GM03348 (cell line): ENCODE data around the gene P4HB.
A peak's percentile ranks its signal among the peaks of the same experiment; 100 is the strongest.

Experiments used
- DNase-seq: peaks from one replicate; pipeline ENCODE4 v3.0.0; 2012; ENCODE audit warnings: low spot score

Gene P4HB

DNA sequence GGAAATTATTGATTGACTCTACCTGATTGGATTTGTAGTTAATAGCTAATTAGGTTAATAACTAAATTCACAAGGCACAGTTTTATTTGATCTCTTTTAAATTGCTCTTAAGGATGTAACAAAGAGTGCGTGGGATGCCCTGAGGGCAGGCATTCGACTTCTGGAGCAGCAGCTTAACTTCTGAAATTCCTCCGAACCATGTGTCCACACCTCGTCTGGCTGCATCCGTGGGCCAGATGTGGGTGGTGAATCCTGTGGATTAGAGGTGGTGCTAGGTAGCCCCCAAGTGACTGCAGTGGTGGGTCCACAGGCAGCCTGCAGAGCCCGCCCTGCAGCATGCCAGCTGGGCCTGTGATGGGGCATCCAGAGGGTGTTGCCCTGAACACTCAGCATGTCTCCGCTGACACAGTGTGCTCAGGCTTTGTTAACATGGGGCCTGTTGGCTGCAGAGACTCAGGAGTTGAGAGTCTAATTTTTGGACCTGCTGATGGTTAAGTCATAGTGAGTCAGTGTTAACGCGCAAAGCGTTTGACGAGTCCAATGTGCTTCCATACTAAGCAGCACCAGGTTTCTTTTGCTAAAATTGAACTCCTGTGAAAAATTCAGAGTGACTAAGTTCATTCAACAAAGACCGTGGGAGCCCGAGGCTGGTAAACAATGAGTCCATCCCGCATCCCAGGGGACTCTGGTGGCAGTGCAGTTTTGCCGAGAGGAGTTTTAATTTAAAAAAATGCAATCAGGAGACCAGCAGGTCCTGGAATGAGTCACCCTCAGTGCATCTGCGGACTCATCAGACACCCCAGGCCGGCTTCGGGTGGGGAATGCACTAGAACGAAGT lies 37.9 kb upstream of the P4HB start:
- DNase-seq, result peak; percentile 73

DNA sequence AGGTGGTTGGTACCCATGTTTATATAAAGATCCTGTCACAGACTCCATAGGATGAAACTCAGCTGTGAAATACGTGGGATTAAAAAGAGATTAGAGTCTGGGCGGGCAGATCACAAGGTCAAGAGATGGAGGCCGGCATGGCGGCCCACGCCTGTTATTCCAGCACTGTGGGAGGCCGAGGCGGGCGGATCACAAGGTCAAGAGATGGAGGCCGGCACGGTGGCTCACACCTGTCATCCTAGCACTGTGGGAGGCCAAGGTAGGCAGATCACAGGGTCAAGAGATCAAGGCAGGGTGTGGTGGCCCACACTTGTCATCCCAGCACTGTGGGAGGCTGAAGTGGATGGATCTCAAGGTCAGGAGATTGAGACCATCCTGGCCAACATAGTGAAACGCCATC lies 35.1 kb upstream of the P4HB start:
- no peak for DNase-seq

DNA sequence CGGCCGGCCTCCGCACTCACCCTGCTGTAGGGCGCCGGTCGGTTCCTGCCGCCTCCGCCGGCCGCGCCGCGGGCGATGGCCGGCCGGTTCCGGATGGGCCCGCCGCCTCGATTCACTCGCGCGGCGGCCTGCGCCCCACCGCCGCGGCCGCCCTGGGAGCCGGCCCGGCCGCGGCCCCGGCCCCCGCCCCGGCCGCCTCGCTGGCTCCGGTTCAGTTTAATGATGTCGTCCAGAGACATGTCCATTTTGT lies 30.9 kb upstream of the P4HB start:
- DNase-seq, result no peak

DNA sequence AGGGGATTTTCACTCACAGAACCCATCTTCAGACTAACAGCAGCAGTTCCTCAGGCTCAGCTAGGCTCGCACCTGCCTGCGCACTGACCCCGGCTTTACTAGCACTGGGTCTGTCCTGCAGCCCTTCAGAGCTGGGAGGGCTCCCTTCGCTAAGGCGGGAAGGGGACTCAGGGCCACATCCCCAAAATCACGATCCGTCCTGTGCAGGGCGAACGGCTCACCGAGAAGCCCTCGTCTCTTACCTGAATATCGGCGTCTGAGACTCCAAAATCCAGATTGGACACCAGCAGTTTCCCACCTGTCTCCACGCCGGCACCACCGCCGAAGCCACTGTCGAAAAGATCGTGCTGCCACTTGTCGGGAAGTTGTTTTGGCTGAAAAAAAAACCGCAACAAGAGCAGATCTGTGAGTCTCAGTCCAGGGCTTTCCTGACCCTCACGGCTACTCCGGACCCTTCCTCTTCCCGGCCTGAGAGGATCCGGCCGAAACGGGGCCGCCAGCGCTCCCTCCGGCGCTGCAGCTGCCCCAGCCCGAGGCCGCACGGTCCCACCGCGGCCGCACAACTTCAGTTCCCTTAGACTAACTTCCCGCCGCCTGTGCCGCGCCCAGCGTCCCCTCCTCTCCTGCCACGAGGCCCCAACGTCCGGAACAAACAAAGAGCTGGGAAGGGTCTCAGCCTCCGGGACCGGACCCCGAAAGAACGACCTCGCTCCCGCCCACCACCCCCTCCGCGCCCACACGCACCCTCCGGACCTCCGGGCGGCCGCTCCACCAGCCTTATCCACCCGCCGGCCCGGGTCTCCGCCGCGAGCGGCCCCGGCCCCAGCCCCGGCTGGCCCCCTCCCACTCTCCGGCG lies 30.3 kb upstream of the P4HB start:
- peak; percentile 29 for DNase-seq

DNA sequence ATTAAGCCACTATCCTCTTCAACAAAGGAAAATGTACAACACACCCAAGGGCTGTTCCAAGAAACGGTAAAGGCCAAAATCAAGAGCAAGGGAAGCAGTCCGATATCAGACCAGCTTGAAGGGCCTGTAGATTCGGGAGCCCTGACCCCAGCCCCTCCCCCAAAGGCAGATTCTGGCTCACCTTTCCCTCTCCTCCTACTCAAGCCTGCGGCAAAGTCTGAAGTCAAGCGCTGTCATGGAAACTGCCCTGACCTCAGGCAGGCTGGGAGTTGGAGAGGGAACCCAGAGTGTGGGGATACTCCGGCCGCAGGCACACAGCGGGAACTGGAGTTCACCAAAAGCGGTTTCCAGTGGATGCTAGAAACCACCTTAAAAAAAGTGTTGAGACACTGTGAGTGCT lies 29.3 kb upstream of the P4HB start:
- DNase-seq, result no peak

DNA sequence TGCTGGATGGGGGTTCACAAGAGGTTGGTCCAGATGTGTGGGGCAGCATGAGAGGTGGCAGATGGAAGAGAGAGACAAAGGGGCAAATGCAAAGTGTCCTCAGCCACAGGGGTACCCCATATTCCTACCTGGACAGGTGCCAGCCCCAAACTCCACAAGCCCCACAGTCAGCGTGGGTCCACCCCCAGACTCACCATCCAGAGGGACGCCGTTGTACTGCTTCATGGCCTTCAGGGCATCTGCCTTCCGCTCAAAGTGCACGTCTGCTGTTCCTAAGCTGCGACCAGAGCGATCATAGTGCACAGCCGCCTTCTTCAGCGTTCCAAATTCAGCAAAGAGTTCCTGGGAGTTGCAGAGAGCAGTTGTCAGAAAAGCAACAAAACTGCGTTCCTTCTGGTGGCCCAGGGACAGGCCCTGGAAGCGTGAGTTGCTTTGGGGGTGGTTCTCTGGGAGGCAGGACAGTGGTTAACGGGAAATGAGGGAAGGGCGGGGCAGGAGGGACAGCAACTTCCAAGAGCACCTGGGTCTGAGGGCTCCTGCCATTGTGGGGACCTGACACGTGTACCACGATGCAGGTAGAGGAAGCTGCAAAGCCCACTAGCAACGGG lies 28.8 kb upstream of the P4HB start:
- no peak for DNase-seq

DNA sequence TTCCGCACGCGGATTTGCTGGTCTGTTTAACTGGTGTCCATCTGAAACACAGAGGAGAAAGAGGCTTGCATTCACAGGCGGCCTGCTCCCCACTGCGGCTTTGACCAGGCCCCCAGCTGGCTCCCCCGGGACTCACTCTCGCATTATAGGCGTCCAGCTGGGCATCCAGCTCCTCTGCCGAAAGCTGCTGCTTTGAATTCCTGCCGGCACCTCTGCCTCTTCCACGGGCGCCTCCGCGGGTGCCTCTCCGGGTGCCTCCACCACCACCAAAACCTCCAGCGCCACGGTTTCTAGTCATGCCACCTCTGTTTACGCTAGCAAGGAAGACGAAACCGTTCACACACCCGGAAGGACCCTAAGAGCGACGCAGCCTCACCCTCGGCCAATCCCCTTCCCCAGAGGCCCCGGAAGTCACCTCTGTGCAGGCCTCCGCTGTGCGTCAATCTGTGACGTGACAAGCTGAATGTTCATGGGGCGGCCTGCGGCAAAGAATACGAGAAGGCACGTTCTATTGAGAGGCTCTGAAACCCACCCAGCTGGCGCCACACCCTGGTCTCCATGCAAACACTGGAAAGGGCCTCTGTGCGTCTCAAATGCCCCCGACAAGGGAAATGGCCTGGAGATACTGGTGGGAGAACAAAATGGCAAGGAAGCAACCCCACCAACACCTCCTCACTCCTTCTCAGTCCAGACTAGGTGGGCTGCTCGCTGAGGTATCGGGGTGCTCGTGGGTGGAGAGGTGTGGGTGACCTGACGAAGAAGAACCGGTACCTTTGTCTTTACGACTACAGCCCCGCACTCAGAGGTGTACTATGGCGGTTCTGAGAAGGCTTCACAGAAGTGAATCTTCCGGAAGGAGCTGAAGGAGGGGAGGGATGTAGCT lies 28.0 kb upstream of the P4HB start:
- no peak for DNase-seq

DNA sequence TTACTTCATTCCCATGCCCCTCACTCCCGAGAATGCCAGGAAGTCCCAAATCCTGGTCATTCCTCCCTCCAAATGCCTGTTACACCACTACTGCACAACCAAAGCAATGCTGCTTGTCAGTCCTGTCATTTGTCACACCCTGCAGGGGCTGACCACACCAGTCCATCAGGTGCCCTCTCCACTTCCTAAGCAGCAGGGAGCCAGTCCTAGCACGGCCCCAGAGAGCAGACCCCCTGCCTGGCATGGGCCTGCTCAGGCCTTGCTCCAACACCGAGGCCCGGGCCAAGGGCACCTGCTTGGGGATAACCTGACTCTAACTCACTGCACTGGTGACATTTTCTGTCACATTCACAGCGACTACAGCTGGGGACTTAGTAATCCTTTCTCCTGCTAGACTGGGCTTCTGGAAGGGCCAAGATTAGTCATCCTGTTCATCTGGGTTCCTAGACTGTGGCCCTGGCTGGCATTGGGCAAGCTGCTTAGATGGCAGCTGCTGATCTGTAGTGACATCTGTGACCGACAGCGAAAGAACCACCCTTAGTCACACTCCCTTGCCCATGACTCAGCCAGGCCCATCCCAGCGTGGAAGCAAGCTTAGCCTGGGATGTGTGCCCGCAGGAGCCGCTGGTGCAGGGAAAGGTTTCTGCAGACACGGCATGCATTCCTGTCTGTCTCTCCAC lies 25.7 kb upstream of the P4HB start:
- DNase-seq, result no peak

DNA sequence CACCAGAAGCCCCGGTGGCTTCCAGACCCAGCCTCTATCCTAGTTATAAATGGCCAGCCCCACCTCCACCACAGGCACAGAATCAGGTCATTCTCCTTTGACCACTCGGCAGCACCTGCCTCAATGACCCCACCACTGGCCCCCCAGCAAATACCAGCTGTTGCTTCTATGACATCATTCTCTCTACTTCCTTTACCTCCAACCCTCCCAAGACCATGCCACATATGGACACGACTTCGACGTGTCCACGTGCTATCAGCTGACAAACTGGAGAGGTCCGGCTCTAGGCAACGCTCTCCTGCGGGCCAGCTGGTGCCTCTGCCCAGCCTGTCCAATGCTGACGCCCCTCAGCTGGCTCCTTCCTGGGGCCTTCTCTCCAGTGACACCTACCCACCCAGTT lies 25.1 kb upstream of the P4HB start:
- DNase-seq, result no peak

DNA sequence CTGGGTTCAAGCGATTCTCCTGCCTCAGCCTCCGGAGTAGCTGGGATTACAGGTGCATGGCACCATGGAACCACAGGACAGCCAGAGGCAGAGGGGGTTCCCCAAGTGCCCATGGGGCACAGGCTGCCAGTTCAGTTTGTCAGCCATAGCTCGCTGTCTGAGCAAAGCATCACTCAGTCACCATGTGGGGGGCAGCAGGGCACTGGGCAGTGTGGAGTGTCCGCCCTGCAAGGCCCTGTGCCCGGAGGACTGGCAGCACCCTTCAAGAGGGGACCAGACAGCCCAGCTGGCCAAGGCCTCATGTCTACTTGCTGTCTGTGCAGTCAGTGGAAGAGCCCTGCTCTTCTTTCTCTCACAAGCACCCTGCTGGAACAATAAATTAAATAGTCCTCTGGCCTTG lies 24.6 kb upstream of the P4HB start:
- no peak for DNase-seq

DNA sequence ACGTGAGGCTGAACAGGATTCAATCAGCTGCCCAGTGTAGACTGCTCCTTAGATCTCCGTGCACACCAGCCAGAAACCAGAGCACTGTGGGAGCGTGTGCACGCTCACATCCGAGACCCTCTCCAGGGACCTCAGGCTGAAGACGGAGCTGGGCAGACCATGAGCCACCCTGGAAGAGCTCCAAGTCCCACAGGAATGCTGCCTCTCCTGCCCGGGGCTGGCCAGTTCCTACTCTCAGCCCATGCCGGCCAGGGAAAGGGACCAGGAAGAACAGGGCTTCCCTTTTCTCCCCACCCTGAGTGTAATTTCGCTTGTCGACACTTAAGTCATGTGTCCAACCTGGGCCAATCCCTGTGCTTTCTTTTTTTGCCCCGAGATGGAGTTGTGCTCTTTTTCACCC lies 24.2 kb upstream of the P4HB start:
- no peak for DNase-seq

DNA sequence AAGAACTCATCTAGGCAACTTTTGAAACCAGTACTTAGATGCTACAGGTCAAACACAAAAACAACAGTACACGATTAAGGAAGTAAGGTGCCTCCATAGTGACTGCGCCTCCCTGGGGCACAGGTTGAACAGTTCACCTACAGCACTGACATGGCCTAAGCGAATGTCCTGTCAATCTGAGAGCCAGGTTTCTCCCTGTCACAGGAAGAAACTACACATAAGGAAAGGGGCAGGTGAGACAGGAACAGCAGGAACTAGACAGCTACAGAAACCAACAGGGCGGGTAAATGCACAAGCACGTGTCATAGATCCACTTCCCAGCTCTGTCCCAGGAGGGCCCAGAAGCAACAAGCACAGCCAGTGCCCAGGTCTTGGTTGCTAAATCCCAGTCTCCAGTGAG lies 18.8 kb upstream of the P4HB start:
- no peak for DNase-seq

DNA sequence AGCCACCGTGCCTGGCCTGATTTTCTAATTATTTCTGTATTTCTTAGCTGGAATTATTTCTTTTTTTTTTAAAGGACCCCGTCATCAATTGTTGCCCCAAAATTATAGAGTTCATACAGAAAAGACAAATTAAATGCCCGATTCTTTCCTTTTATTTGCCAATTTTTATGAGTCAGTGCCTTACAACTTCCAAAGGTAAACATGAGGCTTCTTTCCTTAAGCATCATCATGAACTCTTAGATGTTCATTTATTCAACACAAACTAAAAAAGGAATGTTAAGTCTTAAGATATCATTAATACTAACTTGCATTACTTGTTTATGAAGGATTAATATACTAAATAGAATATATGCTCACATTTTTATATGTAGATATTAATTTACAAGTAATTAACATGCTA lies 18.0 kb upstream of the P4HB start:
- DNase-seq, result no peak

DNA sequence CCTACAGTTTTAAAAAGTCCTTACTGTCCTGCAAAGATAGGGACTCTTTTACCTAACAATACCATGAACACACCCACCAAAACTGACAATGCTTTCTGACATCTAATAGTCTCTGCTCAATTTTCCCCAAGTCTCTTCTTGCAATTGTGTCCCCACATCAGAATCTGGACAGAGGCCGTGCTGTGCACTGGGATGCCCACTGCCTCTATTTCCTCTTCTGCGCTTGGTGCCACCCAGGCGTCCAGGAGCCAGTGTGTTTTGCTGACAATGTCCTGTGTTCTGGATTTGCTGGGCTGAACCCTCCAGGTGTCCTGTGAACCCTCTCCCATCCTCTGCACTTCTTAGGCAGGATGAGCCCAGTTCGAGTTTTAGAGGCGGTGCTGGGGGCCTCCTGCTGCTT lies 17.2 kb upstream of the P4HB start:
- DNase-seq, result no peak

DNA sequence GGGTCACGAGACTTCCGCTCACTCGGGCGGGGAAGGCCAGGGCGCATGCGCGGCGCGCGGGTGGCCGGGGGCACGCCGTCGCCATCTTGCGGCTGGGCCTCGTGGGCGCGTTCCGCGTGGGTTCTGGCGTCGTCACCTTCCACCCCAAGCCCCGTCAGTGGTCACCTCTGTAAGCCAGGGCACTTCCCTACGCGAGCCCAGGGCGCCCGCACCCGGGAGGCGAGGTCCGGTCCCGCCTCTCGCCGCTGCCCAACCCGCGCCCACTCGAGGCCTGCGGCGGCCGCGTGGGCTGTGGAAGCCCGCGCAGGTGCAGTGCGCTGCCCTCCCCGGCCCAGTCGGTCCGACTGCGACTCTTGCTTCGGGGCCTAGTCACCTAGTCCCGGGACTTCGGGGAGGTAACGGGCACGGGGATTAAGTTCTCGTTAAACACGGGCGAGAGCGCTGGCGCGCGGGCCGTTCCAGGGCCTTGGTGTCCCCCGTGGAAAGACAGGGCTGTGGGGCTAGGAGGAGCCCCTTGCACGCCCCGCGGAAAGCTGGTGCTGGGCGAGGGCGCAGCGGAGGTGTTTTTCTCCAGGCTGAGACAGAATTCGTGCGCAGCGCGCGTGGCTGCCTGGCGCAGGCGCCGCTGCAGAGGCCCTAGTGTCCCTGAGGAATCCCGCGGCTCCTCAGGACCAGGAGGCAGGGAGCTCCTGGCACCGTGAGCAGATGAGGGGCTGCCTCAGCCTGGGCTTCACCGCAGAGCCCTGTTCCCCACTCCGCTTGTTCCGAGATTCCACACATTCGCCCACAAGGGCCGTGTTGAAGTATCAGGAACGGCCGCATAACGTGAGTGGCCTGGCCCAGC lies 11.3 kb upstream of the P4HB start:
- peak; percentile 99 for DNase-seq

DNA sequence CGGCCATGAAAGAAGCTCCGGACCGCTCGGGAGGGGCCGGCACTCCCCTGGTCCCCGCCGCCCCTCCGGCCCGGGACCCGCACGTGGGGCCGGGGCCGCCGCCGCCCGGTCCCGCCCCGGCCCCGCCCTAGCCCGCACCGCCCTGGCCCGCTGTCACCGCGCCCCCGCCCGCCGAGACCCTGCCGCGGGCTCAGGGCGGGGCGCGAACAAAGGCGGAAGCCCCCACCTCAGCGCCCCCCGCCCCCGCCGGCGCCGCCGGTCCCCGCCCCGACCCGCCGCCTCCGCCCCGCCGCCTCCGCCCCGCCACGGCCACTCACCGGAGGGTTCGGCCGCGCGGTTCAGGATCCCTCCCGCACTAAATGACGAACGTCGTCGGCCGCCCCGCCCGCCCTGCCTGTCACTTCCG lies 10.6 kb upstream of the P4HB start, which contains the start of gene ARHGDIA:
Gene ARHGDIA, minus strand, starts transcription at position 357 of the 406 bp plus-strand sequence. CDS start 1,407 bp downstream, outside the sequence.
- no peak for DNase-seq

DNA sequence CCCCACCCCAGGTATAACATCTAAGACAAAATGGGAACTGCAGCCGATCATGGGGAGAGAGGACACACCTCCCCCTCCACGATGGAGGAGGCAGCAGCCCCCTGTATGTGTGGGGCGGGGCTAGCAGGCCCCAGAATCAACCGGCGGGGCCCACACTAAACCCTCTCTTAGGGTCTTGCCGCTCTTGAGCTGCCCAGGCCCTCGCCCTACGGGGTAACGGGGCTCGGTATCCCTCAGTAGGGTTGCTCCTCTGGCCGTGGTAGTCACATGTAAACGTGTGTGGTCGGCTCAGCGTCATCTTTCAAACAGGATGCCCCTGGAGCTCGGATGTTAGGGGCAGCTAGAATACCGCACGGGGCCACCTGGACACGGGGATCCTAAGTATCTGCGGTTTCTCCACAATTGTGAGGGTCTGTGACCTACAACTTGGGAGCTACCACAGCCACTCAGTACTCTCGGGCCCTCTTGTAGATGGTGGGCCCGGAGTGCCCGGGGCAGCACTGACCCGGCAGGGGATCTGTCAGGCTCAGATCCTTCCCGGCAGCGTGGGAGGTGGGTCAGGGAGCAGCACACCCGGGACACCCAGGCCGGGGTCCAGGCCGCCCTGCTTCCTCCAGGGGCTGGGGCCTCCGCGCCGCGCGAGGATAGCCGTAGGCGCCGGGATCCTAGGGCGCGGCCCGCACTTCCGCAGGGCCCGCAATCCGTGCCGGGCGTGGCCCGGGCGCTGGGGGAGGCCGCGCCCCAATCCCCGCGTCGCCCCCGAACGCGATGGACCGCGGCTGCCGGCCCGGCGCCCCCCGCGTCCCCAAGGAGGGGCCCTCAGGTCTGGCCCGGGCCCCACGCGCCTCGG lies 10.0 kb upstream of the P4HB start:
- peak; percentile 67 for DNase-seq

DNA sequence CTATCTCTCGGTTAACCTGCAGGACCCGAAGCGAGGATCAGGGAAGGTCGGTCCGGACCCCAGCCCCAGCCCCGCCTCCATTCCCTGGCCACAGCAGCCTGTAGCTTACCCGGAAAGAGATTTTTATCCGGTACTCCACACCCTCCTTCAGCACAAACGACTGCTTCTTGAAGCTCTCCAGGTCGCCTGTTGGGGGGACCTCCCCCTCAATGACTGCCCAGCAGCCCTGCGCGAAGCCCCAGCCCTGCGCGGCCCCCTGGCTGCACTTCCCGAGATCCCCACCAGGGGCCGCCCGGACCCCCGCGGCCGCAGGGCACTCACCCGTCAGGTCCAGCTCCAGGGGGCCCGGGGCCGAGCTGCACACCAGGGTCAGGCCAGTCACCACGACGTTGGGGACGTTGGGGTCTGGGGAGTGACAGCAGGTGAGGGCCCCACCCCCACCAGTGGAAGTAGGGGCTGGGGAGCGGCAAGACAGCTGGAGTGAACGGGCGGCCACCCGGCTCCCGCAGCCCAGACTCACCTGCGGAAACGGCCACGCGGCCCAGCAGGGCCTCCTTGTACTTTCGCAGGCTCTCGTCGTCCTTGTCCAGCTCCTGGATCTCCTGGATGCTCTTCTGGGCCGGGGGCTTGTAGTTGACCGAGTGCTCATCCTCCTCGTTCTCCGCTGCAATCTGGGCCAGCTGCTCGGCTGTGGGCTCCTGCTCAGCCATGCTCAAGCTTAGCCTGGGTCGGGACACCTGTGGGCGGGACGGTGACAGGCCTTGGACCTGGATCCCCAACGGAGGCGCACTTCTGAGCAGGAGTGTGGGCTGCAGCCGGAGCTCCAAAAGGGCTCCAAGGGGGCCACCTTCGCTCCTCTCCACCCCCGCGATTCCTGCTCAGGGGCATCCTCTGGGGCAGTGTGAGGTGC lies 9.1 kb upstream of the P4HB start:
- peak; percentile 61 for DNase-seq
